ENCODE data around the gene CHD6. TPM values are rescaled to one million over a fixed set of nuclear protein-coding genes. Genes with fewer than 3 reads are reported as not detected.

CHD6 gene
- total RNA-seq, 1 experiment from 2014 or later, result 98.5 TPM

GRCh38 chr20:41494451-41494850 lies 123.7 kb downstream of the CHD6 start:
- CTCF ChIA-PET, result interaction anchor here (1.0 kb wide), 1 partner anchor 16 kb away, joined by 4 read pairs; no protein-coding TSS in a partner anchor
- Mint-ChIP-seq H3K9me3 (ENCODE audit: low read depth, unreplicated experiment) (no peaks in the 10 kb centered on the region), H3K27me3 (ENCODE audit: unreplicated experiment) (no peaks in the 10 kb centered on the region), H3K4me3 (ENCODE audit: low read depth, unreplicated experiment) (no peak overlapping the region), H3K27ac (ENCODE audit: unreplicated experiment) (no peak overlapping the region), H3K36me3 (ENCODE audit: insufficient read depth, unreplicated experiment) (peaks cover 20% of the 10 kb centered on the region), H3K4me1 (ENCODE audit: low read depth, unreplicated experiment) (no peaks in the 10 kb centered on the region)
- intact Hi-C loops (cut with micrococcal nuclease; ENCODE audit: unreplicated experiment), result no loop called here
- BruUV-seq (replicated peaks), result no TSS peak
- TF ChIP-seq, protein P1, sequence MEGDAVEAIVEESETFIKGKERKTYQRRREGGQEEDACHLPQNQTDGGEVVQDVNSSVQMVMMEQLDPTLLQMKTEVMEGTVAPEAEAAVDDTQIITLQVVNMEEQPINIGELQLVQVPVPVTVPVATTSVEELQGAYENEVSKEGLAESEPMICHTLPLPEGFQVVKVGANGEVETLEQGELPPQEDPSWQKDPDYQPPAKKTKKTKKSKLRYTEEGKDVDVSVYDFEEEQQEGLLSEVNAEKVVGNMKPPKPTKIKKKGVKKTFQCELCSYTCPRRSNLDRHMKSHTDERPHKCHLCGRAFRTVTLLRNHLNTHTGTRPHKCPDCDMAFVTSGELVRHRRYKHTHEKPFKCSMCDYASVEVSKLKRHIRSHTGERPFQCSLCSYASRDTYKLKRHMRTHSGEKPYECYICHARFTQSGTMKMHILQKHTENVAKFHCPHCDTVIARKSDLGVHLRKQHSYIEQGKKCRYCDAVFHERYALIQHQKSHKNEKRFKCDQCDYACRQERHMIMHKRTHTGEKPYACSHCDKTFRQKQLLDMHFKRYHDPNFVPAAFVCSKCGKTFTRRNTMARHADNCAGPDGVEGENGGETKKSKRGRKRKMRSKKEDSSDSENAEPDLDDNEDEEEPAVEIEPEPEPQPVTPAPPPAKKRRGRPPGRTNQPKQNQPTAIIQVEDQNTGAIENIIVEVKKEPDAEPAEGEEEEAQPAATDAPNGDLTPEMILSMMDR (IDR thresholded peaks at IDR 0.05; ENCODE audit: unreplicated experiment), result no peak
- no peak for DNase-seq

- Mint-ChIP-seq H3K9me3 (ENCODE audit: low read depth, unreplicated experiment) (no peaks in the 10 kb centered on the region), H3K4me1 (ENCODE audit: low read depth, unreplicated experiment) (no peaks in the 10 kb centered on the region), H3K27ac (ENCODE audit: unreplicated experiment) (no peak overlapping the region), H3K36me3 (ENCODE audit: insufficient read depth, unreplicated experiment) (peaks cover 13% of the 10 kb centered on the region), H3K27me3 (ENCODE audit: unreplicated experiment) (no peaks in the 10 kb centered on the region), H3K4me3 (ENCODE audit: low read depth, unreplicated experiment) (no peak overlapping the region)
- CTCF ChIA-PET, result no interaction called here
- no peak for DNase-seq
- no TSS peak for BruUV-seq (replicated peaks)
- intact Hi-C loops (cut with micrococcal nuclease; ENCODE audit: unreplicated experiment), result no loop called here
- TF ChIP-seq, protein P1 (IDR thresholded peaks at IDR 0.05; ENCODE audit: unreplicated experiment), result no peak
Observed at GRCh38 chr20:41483553-41483930, 134.6 kb downstream of the CHD6 start.

GRCh38 chr20:41482647-41483552 lies 135.3 kb downstream of the CHD6 start:
- Mint-ChIP-seq H3K27ac (ENCODE audit: unreplicated experiment) (no peak overlapping the region), H3K9me3 (ENCODE audit: low read depth, unreplicated experiment) (no peaks in the 10 kb centered on the region), H3K4me1 (ENCODE audit: low read depth, unreplicated experiment) (no peaks in the 10 kb centered on the region), H3K27me3 (ENCODE audit: unreplicated experiment) (no peaks in the 10 kb centered on the region), H3K4me3 (ENCODE audit: low read depth, unreplicated experiment) (no peak overlapping the region), H3K36me3 (ENCODE audit: insufficient read depth, unreplicated experiment) (peaks cover 13% of the 10 kb centered on the region)
- DNase-seq, result no peak
- intact Hi-C loops (cut with micrococcal nuclease; ENCODE audit: unreplicated experiment), result no loop called here
- TF ChIP-seq, protein P1 (IDR thresholded peaks at IDR 0.05; ENCODE audit: unreplicated experiment), result no peak
- CTCF ChIA-PET, result no interaction called here
- BruUV-seq (replicated peaks), result no TSS peak

DNA sequence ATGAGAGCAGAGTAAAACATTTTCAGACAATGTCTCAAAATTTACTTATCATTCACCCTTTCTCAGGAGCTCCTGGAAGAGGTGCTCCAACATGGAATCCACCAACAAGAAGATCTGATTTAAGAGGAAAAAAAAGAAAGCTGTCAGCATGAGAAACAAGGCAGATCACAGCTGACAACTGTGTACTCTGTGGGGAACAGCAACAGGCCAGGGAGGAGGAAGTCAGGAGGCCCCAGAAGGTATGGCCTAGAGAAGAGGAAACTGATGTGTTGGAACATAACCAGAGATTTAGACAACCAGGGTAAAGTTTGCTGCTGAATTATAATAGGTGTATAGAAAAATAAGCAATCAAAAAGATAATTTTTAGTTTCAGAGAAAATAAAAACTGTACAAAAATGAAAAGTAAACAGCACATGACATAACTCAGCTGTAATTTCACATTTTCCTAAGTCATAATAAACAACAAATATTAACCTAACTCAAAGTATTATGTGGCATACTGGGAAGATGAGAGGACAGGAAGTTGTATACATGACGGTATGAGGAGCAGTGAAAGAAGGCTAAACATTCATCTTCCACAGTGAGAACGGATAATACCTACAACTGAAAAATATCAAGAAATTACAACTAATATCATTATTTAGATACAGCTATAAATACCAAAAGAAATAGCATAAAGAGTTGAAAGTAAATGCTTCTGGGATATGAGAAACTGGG lies 138.0 kb downstream of the CHD6 start:
- TF ChIP-seq, protein P1 (IDR thresholded peaks at IDR 0.05; ENCODE audit: unreplicated experiment), result no peak
- Mint-ChIP-seq H3K4me3 (ENCODE audit: low read depth, unreplicated experiment) (no peak overlapping the region), H3K27me3 (ENCODE audit: unreplicated experiment) (no peaks in the 10 kb centered on the region), H3K36me3 (ENCODE audit: insufficient read depth, unreplicated experiment) (no peaks in the 10 kb centered on the region), H3K9me3 (ENCODE audit: low read depth, unreplicated experiment) (no peaks in the 10 kb centered on the region), H3K4me1 (ENCODE audit: low read depth, unreplicated experiment) (peaks cover 17% of the 10 kb centered on the region), H3K27ac (ENCODE audit: unreplicated experiment) (peak overlapping the region; percentile 2)
- BruUV-seq (replicated peaks), result no TSS peak
- no peak for DNase-seq
- intact Hi-C loops (cut with micrococcal nuclease; ENCODE audit: unreplicated experiment), result no loop called here
- CTCF ChIA-PET, result interaction anchor here (0.6 kb wide), 1 partner anchor 24 kb away, joined by 3 read pairs; no protein-coding TSS in a partner anchor

Data from Calu3 (cell line).